BE2C (cell line): ENCODE results near the gene EEFSEC.

ENCODE experiments used
- DNase-seq: peaks from one replicate; pipeline ENCODE4 v3.0.0-alpha.2; 2020
- H3K27me3 ChIP-seq: fragments of 250-450 bp; sonication (Bioruptor Pico); 2 replicates; pipeline ENCODE4 v1.5.1; 2020; ENCODE audit warnings: mild to moderate bottlenecking
- H3K36me3 ChIP-seq: fragments of 250-450 bp; sonication (Bioruptor Pico); 2 replicates; pipeline ENCODE4 v1.5.1; 2020; ENCODE audit warnings: mild to moderate bottlenecking
- H3K4me1 ChIP-seq: fragments of 250-450 bp; sonication (Bioruptor Pico); 2 replicates; pipeline ENCODE4 v1.5.1; 2020
- H3K4me3 ChIP-seq: 2 replicates; pipeline ENCODE4 v1.5.1; 2011; ENCODE audit warnings: low read depth, low read length
- H3K9me3 ChIP-seq: fragments of 250-450 bp; sonication (Bioruptor Pico); 2 replicates; pipeline ENCODE4 v1.5.1; 2020
- CTCF ChIP-seq: IDR thresholded peaks from 2 replicates; pipeline ENCODE4 v1.5.1; 2012; ENCODE audit warnings: mild to moderate bottlenecking, low read depth, low read length

The EEFSEC gene

GRCh38 chr3:128270559-128271492 is 117.5 kb downstream of the EEFSEC start:
- no peak for DNase-seq
- H3K36me3 ChIP-seq, result peaks cover 12% of the 10 kb centered on the region; the same call in 1 of the 2 replicates
- no peak for TF ChIP-seq CTCF
- H3K4me1 ChIP-seq, result peaks cover 23% of the 10 kb centered on the region
- no peaks in the 10 kb centered on the region for H3K27me3 ChIP-seq
- H3K9me3 ChIP-seq, result no peaks in the 10 kb centered on the region
- H3K4me3 ChIP-seq, result no peak overlapping the region

- no peak overlapping the region for H3K4me3 ChIP-seq
- H3K27me3 ChIP-seq, result no peaks in the 10 kb centered on the region
- DNase-seq, result no peak
- no peaks in the 10 kb centered on the region for H3K9me3 ChIP-seq
- no peak for TF ChIP-seq CTCF
- peaks cover 12% of the 10 kb centered on the region; the same call in 1 of the 2 replicates for H3K36me3 ChIP-seq
- H3K4me1 ChIP-seq, result peaks cover 18% of the 10 kb centered on the region
These were observed 118.5 kb downstream of the EEFSEC start for GRCh38 chr3:128271536-128272332.

GRCh38 chr3:128273109-128273840 is 120.0 kb downstream of the EEFSEC start:
- no peak for DNase-seq
- H3K27me3 ChIP-seq, result no peaks in the 10 kb centered on the region
- no peak overlapping the region for H3K4me3 ChIP-seq
- no peak for TF ChIP-seq CTCF
- peaks cover 10% of the 10 kb centered on the region; the same call in 1 of the 2 replicates for H3K36me3 ChIP-seq
- no peaks in the 10 kb centered on the region for H3K9me3 ChIP-seq
- peaks cover 33% of the 10 kb centered on the region for H3K4me1 ChIP-seq

- Histone ChIP-seq H3K4me3 (no peak overlapping the region), H3K27me3 (no peaks in the 10 kb centered on the region), H3K36me3 (peaks cover 3% of the 10 kb centered on the region; the same call in 1 of the 2 replicates), H3K4me1 (peaks cover 37% of the 10 kb centered on the region), H3K9me3 (no peaks in the 10 kb centered on the region)
- DNase-seq, result no peak
- TF ChIP-seq CTCF, result no peak
These were observed 120.7 kb downstream of the EEFSEC start for GRCh38 chr3:128273841-128274573.

- Histone ChIP-seq H3K36me3 (no peaks in the 10 kb centered on the region), H3K4me3 (no peak overlapping the region), H3K4me1 (peaks cover 42% of the 10 kb centered on the region), H3K9me3 (no peaks in the 10 kb centered on the region), H3K27me3 (no peaks in the 10 kb centered on the region)
- no peak for DNase-seq
- TF ChIP-seq CTCF, result no peak
These were observed 121.6 kb downstream of the EEFSEC start for GRCh38 chr3:128274837-128275236.
